ENCODE data around the gene AQR. TPM values are rescaled to one million over a fixed set of nuclear protein-coding genes. Genes with fewer than 3 reads are reported as not detected.

Gene AQR
- total RNA-seq, 1 experiment from 2014 or later, result 54.4 TPM

DNA sequence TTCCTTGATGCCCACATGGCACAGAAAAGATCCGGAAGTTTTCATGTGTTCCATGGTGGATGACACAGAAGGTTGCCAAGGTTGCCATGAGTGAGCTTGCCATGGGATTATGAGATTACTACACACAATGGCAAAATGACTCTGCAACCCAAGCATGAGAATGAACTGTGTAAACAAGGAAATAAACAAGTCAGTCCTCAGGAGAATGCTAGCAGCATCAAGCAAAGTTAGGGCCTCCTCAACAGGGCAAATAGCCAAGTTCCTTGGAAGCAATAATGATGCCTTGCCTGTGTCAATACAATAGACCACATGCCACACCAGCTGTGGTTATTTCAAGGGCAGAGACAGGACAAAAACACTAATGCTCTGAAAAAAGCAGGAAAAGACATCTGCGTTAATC is 41.8 kb downstream of the AQR start:
- no peak overlapping the region for H3K14ac ChIP-seq (ENCODE audit: insufficient read depth, low read length)

More for the DNA sequence above, 41.8 kb downstream of the AQR start:
- no peak overlapping the region for H2AK5ac ChIP-seq (ENCODE audit: insufficient read length, low read length)
- no peaks in the 10 kb centered on the region for H3K79me1 ChIP-seq (ENCODE audit: insufficient read depth, low read depth, low read length, poor library complexity, severe bottlenecking)
- no CpG with 5 or more reads among the region's 2 CpGs for whole genome bisulfite sequencing (ENCODE audit: extremely low coverage, insufficient read length, low lambda C conversion rate)
- H3K23ac ChIP-seq (ENCODE audit: insufficient read length, low read depth, low read length), result no peak overlapping the region
- no peak for DNase-seq
- H4K8ac ChIP-seq (replicated peaks; ENCODE audit: insufficient read length, low read depth, low read length), result no peak overlapping the region
- H3K4me2 ChIP-seq (ENCODE audit: insufficient read depth, insufficient read length, low read length), result no peak overlapping the region
- no peak overlapping the region for H2BK20ac ChIP-seq (ENCODE audit: low read depth, low read length, poor library complexity, severe bottlenecking)
- TF ChIP-seq, protein P1, sequence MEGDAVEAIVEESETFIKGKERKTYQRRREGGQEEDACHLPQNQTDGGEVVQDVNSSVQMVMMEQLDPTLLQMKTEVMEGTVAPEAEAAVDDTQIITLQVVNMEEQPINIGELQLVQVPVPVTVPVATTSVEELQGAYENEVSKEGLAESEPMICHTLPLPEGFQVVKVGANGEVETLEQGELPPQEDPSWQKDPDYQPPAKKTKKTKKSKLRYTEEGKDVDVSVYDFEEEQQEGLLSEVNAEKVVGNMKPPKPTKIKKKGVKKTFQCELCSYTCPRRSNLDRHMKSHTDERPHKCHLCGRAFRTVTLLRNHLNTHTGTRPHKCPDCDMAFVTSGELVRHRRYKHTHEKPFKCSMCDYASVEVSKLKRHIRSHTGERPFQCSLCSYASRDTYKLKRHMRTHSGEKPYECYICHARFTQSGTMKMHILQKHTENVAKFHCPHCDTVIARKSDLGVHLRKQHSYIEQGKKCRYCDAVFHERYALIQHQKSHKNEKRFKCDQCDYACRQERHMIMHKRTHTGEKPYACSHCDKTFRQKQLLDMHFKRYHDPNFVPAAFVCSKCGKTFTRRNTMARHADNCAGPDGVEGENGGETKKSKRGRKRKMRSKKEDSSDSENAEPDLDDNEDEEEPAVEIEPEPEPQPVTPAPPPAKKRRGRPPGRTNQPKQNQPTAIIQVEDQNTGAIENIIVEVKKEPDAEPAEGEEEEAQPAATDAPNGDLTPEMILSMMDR (conservative IDR thresholded peaks at IDR 0.05), result no peak
- no peak overlapping the region for H2BK12ac ChIP-seq (ENCODE audit: insufficient read length, low read depth, low read length)
- no peak overlapping the region for H2BK15ac ChIP-seq (ENCODE audit: low read depth, low read length)
- no peak overlapping the region for H3T11ph ChIP-seq (ENCODE audit: low read length)
- Mint-ChIP-seq H3K4me1 (no peaks in the 10 kb centered on the region), H3K36me3 (ENCODE audit: insufficient read depth in 1 of 3, low read depth in 3 of 3) (peaks cover 54 to 84% (median 81%) of the 10 kb centered on the region in 3 experiments), H3K9me3 (no peaks in the 10 kb centered on the region), H3K27ac (no peak overlapping the region), H3K27me3 (ENCODE audit: low read depth) (no peaks in the 10 kb centered on the region), H3K4me3 (no peak overlapping the region)
- no peaks in the 10 kb centered on the region for H4K20me1 ChIP-seq (ENCODE audit: control insufficient read depth, insufficient read depth, insufficient read length)
- H3K9me3 ChIP-seq (ENCODE audit: control insufficient read depth, low read depth, low read length), result no peaks in the 10 kb centered on the region
- no peak overlapping the region for H3K9ac ChIP-seq (ENCODE audit: extremely low read depth, insufficient read length, low read length)
- no peak overlapping the region for H4K5ac ChIP-seq (ENCODE audit: insufficient read length, low read depth, low read length)
- no peak overlapping the region for H3K4ac ChIP-seq (ENCODE audit: low read depth, low read length)
- H3K79me2 ChIP-seq (ENCODE audit: insufficient read depth, low read length), result no peaks in the 10 kb centered on the region
- no peak overlapping the region for H3K27ac ChIP-seq (ENCODE audit: insufficient read length, low read depth, low read length)
- no peak overlapping the region for H2BK120ac ChIP-seq (ENCODE audit: low read depth, low read length, poor library complexity, severe bottlenecking)
- H2BK5ac ChIP-seq (ENCODE audit: insufficient read length, low read length), result no peak overlapping the region
- H3K4me1 ChIP-seq (ENCODE audit: insufficient read depth, low read length), result no peaks in the 10 kb centered on the region
- no peak overlapping the region for H2AFZ ChIP-seq (ENCODE audit: low read length)
- H3K56ac ChIP-seq (ENCODE audit: insufficient read length, low read depth, low read length), result no peak overlapping the region
- no peaks in the 10 kb centered on the region for H3K23me2 ChIP-seq (ENCODE audit: insufficient read length, low read depth, low read length, poor library complexity, severe bottlenecking)
- no peak overlapping the region for H3K18ac ChIP-seq (ENCODE audit: insufficient read length, low read depth, low read length)
- no peaks in the 10 kb centered on the region for H3K27me3 ChIP-seq (ENCODE audit: insufficient read depth, low read length)
- H4K91ac ChIP-seq (ENCODE audit: insufficient read length, low read depth, low read length), result no peak overlapping the region
